GM19452 (cell line): ENCODE data around the gene FNDC3B.
"Not testable (repeated sequence)": the region's sequence is repeated elsewhere in the genome, so short reads cannot be mapped to it uniquely, and the experiment has no call there.

ENCODE experiments used
- ATAC-seq: cut with Tn5 transposase; IDR thresholded peaks from one replicate; pipeline ENCODE4 v1.9.1; 2021; ENCODE audit not compliant: unreplicated experiment

The FNDC3B gene

DNA sequence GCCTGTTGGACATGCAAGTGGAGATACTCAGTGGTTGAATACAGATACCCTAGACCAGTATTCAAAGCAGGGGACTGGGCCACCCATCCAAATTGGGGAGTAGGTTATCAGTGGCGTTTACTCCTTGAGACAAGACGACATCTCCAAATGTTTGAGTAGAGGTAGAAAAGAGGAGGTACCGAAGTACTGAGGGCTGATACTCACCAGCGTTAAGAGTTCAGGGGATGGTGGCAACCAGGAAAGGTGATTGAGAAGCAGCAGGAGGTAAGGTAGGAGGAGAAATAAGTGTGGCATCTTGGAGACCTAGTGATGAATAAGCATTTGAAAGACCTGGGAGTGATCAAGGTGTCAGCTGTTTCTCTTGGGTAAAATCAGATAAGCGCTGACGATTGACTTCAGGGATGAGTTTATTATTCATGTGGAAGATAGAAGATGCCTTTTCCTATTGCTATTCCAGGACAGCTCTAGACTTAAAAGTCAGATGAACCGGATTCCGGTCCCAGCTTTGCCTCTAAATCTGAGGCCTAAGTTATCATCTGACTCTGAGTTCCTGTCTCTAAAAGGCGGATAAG lies 312.6 kb downstream of the FNDC3B start:
- ATAC-seq, result no peak

GRCh38 chr3:172352786-172353185 lies 313.4 kb downstream of the FNDC3B start:
- ATAC-seq, result no peak

DNA sequence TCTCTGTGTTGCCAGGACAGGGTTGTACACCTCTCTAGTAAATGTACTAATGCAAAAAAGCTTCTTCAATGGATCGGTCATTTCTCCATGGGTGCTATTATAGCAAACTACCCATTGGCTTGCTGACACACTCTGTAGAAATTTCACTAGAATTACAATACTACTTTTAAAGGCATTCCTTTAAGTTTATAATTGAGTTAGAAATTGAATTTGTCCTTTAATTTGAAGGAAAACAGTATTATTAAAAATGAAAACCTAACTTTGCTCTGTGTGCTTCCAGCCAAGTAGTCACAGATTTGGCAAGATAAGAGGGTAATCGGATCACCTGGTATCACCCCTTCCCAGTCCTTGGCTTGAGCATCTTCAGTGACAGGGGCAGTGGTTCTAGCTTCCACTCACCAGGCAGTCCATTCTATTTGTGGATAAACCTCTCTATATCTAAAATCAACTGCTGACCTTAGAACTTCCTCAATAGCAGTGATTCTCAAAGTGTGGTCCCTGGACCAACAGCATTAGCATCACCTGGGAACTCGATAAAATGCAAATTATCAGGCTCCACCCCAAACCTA lies 315.6 kb downstream of the FNDC3B start:
- no peak for ATAC-seq

DNA sequence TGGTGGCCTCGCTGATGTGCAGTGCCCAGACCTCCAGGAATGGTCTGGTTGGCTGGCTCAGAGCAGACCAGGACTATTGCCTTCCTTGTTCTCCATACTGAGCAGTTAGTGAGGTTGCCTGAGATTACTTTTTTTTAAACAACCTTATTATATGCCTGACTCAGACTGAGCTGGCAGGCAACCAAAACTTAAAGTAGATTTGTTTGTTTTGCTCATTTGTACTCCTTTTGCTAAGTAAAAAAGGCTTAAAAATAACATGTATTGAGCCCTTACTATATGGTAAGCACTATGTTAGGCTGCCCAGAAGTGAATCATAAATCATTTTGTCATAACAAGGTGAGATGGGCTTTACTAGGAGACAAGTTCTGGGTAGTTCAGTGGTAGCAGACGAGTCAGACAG lies 316.5 kb downstream of the FNDC3B start:
- ATAC-seq, result no peak

DNA sequence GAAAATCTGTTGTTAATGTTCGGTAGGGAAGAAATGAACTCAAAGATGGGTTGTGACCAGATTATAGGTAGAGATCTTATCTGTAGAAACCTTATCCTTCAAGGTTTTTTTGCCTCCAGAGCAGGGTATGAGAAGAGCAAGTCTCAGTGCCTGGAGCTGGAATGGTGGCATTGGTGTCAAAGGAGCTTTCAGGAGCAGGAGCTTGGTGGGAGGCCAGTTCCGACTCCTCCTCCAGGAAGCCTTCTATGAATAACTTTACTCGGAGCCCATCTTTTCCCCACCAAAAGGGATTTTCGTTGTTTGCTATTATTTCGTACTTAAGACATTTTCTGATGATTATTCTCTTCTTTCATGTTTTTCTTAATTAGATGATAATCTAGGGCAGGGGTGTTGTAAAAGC lies 317.0 kb downstream of the FNDC3B start:
- no peak for ATAC-seq

DNA sequence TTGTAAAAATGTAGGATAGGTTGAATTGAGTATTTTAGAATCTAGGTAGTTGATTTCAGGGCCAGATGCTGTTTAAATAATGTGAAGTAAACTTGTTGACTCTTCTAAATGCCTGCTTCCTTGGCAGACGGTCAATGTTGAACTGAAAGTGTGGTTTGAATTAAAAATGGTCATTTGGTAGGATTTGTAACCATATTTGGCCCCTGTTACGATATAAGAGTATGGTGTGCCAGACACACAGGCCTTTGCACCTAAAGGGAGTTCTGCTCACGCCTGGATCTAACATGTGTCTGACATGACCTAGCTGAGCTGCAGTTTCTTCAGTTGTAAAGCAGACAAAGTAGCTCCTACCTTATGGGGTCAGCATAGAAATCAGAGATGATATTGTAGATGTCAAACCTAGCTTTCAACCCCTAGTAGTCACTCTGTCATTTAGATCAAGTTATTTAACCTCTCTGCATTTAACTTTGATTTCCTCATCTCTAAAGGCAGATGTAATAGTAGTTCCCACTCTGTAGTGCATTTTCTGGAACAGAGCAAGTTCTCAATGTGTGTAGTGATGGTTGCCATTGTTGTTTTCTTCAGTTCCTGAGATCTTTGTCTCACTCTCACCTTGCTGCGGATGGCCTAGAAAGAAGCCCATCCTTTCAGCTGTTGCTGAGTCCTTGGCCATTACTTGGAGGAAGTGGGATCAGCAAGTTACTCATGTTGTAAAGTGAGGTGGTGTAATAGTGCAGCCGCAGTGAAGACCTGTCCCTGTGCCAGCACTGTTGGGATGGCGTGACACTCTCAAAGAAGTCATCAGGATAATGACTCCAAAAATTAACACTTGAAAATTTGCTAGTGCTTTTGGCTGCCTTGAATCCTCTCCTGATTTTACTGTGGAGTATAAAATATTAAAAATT lies 318.7 kb downstream of the FNDC3B start:
- no peak for ATAC-seq

- ATAC-seq, result no peak
These were observed 319.9 kb downstream of the FNDC3B start for GRCh38 chr3:172359231-172359630.

DNA sequence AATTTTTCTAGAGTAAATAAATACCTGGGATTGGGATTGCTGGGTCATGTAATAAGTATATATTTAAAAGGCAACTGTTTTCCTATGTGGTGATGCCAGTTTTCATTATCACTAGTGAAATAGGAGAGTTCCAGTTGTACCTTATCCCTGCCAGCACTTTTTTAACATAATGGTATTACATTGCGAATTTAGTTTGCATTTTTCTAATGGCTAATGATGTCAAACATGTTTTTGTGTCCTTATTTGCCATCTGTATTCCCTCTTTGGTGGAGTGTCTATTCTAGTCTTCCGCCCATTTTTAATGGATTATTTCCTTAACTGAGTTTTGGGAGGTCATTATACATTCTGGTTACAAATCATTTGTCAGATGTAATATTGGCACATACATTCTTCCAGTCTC lies 320.6 kb downstream of the FNDC3B start:
- ATAC-seq, result no peak

DNA sequence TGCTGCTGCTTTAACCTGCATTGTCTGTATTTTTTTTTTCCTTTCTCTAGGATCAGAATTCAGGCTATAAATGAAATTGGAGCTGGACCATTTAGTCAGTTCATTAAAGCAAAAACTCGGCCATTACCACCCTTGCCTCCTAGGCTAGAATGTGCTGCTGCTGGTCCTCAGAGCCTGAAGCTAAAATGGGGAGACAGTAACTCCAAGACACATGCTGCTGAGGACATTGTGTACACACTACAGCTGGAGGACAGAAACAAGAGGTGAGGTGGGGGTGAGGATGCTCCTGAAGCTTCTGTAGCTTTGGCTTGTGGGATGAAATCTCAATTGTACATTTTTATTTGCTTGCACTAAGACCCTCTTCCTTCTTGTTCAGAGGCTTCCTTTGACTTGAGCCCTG lies 323.2 kb downstream of the FNDC3B start:
- no peak for ATAC-seq

DNA sequence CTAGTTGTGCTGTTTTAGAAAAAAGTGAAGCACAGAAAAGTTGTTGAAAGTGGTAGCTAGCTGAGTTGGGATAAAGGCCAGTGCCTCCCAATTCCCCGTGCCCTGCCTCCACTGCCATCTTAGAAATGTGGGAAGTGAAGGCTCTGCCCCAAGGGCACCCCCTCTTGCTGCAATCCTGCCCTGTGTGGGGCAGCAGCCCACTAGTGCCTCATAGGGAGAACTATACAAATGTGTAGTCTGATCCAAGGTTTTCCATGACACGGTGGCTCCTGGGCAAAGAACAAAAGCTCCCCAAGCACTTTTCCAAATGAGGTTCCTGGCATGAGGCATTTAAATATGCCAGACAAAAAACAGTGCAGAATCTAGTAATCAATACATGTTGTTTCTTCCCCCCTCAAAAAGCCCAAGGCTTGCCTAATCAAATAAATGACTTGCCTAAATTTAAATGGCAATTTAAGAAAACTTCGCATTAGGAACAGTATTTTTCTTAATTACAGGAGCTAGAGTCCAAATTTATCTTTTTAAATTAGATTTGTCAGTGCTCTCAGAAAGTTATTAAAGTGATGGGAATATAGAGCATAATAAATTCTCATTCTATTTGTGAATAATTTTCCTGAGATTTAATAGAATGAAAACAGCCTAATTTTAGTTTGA lies 325.1 kb downstream of the FNDC3B start:
- ATAC-seq, result no peak

DNA sequence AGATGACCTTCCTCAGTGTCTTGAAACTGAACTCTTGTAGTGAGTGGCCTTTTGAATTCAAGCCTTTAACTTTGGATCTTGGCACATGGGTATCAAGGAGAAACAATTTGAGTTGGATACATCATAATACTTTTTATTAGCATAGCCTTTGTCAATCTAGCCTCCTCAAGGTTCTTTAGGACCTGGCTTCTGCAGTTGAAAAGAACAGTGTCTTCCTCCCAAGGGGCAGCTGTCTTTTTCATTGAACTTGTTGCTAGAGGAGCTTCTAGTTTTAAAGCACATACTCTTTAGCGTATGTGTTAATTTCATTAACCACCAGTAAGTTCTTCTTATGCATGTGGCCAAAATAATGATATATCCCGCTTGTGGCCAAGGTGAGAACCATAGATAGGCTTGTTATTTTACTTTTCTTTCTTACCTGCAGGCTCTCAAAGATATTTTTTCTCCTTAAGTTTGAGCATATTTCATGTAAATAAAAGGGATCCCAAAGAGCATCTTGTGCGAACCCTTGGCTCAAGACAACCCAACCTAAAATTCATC lies 325.7 kb downstream of the FNDC3B start:
- ATAC-seq, result no peak

DNA sequence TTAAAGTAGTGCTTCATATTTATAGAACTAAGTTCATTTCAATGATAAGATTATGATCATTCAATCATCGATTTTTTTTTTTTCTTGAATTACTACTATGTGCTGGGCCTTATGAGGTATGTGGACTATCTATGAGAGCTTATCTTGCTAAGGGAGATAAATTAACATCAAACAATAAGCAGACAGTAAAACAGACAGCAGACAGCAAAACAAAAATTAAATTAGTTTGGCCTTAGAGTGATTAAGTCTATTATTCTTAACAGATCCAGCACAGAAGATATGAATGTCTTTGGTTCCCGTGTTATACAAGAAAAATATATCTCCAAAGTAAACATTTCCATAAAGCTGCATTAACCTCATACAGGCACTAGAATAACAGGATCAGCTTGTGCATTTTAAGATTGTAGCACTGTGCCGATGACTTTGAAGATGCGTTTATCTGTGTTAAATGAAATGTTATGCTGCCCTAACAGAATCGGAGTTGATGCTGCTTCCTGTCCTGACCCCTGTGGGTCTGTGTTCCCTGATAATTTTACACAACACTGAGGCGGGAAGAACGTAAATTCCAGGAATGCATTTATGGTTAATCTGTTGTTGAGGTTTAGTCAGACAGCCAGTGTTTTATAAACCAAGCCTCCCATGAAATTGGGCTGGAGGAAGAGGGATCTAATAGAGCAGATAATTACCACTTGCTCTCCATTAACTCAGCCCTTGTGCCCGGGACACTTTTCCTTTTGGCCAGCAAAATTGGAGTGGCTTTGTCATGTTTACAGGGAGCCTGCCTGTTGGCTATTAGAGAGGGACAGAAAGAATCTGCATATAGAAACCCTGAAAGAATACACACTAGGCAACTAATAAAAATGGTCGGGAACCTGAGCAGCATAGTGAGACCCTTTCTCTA lies 328.1 kb downstream of the FNDC3B start:
- ATAC-seq, result no peak

DNA sequence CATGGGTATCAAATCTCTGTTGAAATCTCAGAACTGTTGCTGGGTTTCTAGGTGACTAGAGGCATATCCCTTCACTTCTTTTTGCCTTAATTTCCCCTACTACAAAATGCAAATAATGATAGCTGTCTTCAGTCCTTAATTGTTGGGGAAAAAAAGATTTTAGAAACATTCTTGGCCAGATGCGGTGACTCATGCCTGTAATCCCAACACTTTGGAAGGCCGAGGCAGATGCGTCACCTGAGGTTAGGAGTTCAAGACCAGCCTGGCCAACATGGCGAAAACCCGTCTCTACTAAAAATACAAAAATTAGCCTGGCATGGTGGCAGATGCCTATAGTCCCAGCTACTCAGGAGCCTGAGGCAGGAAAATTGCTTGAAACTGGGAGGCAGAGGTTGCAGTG lies 329.2 kb downstream of the FNDC3B start:
- ATAC-seq, result not testable (repeated sequence)

DNA sequence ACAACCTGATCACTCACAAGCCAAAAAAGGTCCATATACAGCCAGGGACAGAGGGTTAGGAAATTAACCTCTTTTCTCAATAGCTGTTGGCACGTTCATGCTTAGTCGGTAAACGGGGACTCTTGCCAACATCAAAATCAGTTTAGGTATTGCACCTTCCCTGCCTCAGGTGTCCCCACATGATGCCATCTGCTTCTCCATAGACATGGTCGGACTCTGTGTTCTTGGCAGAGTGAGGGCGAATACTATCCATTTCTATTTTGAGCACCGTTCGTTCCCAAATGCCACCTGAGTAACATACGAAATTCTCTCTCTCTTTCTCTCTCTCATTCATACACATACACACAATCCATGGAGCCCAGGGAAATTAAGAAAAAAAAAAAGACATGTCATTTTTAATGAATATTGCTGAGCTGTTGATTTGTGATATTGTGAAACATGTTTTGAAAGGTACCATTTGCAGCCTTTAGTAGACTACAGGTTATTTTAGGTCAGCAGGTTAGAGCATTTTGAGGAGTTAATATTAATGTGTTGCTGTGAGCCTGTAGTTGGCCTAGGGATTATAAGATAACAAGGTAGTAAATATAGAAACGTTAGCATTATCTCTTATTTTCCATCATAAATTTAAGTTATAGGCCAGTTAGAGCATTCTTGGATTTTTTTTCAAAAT lies 330.3 kb downstream of the FNDC3B start:
- no peak for ATAC-seq

GRCh38 chr3:172370419-172370818 lies 331.0 kb downstream of the FNDC3B start:
- no peak for ATAC-seq

GRCh38 chr3:172371544-172371943 lies 332.2 kb downstream of the FNDC3B start:
- no peak for ATAC-seq

DNA sequence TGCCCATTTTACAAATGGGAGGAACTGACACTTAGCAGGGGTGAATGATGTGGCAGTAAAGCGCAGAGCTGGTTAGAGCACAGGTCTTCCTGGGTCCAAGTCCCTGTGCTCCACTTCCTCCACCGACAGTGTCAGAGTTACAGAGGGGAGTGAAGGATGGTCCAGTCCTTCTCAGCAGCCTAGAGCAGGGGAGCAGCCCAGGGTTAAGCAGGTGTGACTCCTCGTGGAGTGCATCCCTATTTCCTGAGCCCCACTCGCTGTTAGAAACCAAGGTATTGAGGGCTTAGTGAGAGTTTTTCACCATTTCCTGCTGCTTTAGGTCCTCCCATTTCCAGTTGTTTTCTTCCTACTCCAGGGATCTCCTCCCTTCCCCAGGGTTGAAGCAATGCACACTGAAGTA lies 333.5 kb downstream of the FNDC3B start:
- no peak for ATAC-seq

GRCh38 chr3:172373912-172374311 lies 334.5 kb downstream of the FNDC3B start:
- ATAC-seq, result no peak

DNA sequence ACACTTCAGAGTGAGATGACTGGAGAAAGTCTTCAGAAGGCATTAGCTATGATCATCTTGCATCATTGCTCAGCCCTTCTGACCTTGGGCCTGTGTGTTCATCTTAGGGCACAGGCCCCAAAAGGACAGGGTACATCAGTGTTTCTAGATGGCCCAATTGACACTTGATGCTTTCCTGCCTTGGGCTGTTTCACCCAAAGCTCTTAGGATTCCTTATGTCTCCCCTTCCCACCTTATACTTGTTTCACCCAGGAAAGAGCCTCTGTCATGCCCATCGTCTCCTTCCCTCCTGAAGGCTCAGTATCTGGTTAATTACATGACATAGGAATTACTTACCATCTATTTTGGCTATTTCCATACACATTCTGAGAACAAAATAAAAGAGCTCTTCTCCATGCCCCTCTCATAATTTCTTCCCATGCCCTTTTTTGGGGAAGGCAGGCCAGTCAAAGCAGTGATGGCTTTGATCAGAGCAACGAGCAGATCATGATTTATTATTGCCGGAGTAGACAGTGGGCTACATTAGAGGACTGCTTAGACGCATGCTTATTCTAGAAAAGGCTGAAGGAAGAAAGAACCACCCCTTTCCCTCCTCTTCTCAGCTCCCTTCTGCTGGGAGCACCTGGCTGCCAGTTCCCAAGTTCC lies 335.9 kb downstream of the FNDC3B start:
- ATAC-seq, result no peak
